IgD-negative memory B cell (primary cell): ENCODE data around the gene PF4V1. TPM values are rescaled to one million over a fixed set of nuclear protein-coding genes. Genes with fewer than 3 reads are reported as not detected.

Experiments
- H3K27ac Mint-ChIP-seq, 3 donors: one replicate each; pipeline ENCODE4 v1.8.0; 2020 to 2022; ENCODE audit warnings: mild to moderate bottlenecking in 3 of 3, mixed read lengths in 3 of 3, moderate library complexity in 1 of 3
- H3K27me3 Mint-ChIP-seq: one replicate; pipeline ENCODE4 v1.8.0; 2021; ENCODE audit warnings: mixed read lengths
- H3K36me3 Mint-ChIP-seq: one replicate; pipeline ENCODE4 v1.8.0; 2020; ENCODE audit warnings: mild to moderate bottlenecking, mixed read lengths
- H3K4me1 Mint-ChIP-seq, 3 donors: one replicate each; pipeline ENCODE4 v1.8.0; 2020 to 2022; ENCODE audit warnings: mixed read lengths in 3 of 3, mild to moderate bottlenecking in 1 of 3
- H3K4me3 Mint-ChIP-seq, 4 donors: one replicate each; pipeline ENCODE4 v1.8.0; 2020 to 2022; ENCODE audit warnings: mild to moderate bottlenecking in 4 of 4, mixed read lengths in 4 of 4, moderate library complexity in 3 of 4
- H3K9me3 Mint-ChIP-seq, 3 donors: one replicate each; pipeline ENCODE4 v1.8.0; 2020 to 2021; ENCODE audit warnings: mixed read lengths in 3 of 3, mild to moderate bottlenecking in 1 of 3
- polyA plus RNA-seq: library from polyadenylated mRNA; unstranded; fragments of 300-500 nt; fragmentation: Illumina TruSeq; gene quantifications from one replicate; pipeline ENCODE4 v1.2.3, GENCODE V29; 2021

Gene PF4V1
- polyA plus RNA-seq, 1 donor from 2014 or later: not detected

DNA sequence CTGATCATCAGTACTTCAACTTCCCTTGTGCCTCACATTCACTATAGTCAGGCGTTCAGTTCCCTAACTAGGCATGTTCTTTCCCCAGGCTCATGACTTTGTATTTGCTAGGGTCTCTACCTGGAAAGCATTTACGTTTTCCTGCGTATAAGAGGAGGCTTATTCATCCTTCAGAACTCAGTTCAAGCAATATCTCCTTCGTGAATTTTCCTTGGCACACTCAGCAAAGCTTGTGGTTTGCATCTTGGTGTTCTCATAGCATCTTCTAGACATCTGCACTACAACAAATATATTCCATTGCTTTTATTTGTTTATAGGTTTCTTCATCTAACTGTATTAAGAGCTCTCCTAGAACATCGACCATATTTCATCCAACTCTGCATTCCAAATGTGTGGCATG is 14.0 kb upstream of the PF4V1 start:
- peaks cover 0 to 2% (median 0%) of the 10 kb centered on the region in 3 donors for H3K9me3 Mint-ChIP-seq
- no peaks in the 10 kb centered on the region for H3K36me3 Mint-ChIP-seq
- H3K4me3 Mint-ChIP-seq: no peak overlapping the region
- H3K27ac Mint-ChIP-seq: no peak overlapping the region
- H3K27me3 Mint-ChIP-seq: peaks cover 8% of the 10 kb centered on the region
- no peaks in the 10 kb centered on the region for H3K4me1 Mint-ChIP-seq

DNA sequence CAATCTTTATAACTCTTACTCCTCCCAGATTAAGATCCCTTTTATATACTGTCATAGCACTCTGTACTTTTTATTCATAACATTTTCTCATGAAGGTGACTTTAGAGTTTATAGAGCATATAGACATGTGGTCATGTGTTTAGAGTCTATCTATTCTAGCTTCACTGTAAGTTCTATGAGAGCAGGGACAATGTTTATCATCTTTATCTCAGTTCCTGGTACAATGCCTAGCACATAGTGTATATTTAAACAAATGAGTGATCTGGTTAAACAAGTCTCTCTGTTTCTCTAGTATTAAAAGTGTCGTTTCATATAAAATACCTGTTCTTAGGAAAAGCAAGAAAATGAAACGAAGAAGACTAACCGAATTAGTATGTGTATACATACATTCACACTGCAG is 13.4 kb upstream of the PF4V1 start:
- Mint-ChIP-seq H3K4me3 (no peak overlapping the region), H3K27me3 (peaks cover 8% of the 10 kb centered on the region), H3K9me3 (peaks cover 0 to 2% (median 0%) of the 10 kb centered on the region in 3 donors), H3K4me1 (no peaks in the 10 kb centered on the region), H3K36me3 (no peaks in the 10 kb centered on the region), H3K27ac (no peak overlapping the region)

DNA sequence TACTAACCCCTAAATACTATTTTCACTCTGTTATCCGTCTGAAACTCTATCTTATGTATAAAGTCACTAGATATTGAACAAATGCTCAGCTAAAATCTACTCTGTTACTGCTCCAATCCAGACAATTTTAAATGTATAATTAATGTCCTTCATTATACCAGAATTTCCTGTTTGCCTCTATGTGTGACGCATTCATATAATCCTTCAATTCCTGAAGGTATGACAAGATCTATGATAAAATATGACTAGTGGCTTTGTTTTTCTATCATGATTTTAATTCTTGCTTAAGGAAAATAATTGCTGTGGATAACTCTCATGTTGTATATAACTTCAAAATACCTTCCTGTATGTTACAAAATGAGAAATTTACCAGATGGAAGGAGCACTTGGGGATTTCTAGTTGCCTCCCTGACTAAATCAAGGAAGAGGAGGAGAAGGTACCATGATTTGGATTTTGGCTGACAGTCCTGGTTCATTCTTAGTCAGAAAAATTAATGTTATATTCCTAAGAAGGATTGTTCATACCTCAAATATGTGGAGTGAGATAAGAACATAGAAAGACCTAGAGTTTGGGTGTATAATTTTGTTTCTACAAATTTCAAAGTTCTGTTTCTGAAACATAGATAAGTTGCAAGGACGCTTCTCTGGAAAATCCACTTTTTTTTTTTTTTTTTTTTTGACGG is 11.7 kb upstream of the PF4V1 start:
- Mint-ChIP-seq H3K27ac (no peak overlapping the region), H3K4me3 (no peak overlapping the region), H3K4me1 (no peaks in the 10 kb centered on the region), H3K9me3 (no peaks in the 10 kb centered on the region), H3K36me3 (no peaks in the 10 kb centered on the region), H3K27me3 (peaks cover 8% of the 10 kb centered on the region)

DNA sequence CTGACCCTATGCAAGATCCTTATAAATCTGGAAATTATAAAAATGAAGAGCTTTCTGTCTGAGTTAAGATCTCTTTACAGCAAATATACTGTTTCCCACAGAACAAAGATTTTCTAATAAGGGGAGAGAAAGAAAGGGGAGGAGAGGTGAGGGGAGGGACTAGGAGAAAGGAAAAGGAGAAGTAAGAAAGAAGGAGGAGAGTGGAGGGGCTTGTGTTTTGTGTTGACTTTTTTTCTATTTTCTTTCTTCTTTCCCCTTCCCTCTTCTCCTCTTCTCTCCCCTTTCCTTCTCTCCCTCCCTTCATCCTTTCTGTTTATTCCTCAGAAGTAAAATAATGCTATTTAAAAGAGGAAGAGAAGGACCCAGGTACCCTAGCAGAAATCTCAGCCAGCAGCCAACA is 10.4 kb upstream of the PF4V1 start:
- Mint-ChIP-seq H3K4me1 (no peaks in the 10 kb centered on the region), H3K4me3 (no peak overlapping the region), H3K36me3 (no peaks in the 10 kb centered on the region), H3K9me3 (no peaks in the 10 kb centered on the region), H3K27me3 (no peaks in the 10 kb centered on the region), H3K27ac (no peak overlapping the region)

DNA sequence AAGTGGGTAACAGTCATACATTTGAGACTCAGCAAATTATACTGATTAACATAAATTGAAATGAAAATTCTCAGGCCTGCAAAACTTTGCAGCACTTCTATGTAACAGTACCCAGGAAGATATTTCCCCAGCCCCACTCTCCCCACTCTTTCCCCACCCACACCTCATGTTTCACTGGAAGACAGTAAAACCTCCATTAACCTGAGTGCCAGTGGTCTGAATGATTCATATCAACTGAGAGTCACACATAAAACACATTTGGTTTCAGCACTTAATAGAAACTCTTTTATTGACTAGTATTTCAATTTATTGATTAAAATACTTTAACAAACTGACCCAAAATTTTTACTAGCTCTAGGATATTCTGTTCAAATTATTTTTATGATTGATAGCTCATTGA is 9.7 kb upstream of the PF4V1 start:
- Mint-ChIP-seq H3K4me1 (no peaks in the 10 kb centered on the region), H3K36me3 (no peaks in the 10 kb centered on the region), H3K4me3 (no peak overlapping the region), H3K27me3 (no peaks in the 10 kb centered on the region), H3K9me3 (no peaks in the 10 kb centered on the region), H3K27ac (peak overlapping the region in 1 of 3 donors; percentile 61)

DNA sequence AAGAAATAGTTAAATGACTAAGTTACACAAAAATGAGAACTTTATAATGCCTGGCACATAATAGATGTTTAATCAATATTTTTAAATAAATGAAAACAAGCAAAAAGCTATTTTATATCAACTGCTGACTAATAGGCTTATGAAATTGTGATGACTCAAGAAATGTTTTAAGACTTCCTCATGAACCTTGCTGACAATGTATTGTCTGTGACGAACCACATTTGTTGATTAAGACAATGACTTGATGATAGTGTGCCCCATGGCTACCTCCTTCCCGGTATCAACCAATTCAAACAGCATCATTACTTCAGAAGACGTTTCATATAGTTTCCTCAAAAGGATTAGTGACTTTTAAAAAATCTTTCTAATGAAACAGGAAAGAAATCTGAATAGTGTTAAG is 8.8 kb upstream of the PF4V1 start:
- H3K36me3 Mint-ChIP-seq: no peaks in the 10 kb centered on the region

DNA sequence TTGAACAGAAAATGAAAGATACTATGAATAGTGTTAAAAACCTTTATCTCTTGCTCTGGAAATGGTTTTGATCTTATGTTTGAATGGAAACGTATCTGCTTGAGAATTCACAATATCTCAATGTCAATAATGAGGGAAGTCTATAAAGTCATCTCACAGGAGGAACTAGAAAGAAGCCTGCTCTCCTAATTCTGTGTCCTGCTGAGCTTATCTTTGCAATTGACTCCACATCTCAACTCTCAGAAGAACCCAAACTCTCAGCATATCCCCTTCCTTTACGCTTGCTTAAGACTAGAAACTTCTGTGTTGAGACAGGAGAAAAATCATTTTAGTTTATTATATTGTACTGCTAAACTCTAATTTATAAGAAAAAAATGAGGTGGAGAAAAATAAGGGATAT is 8.3 kb upstream of the PF4V1 start:
- Mint-ChIP-seq H3K4me3 (no peak overlapping the region), H3K9me3 (no peaks in the 10 kb centered on the region), H3K27me3 (no peaks in the 10 kb centered on the region), H3K4me1 (no peaks in the 10 kb centered on the region), H3K36me3 (no peaks in the 10 kb centered on the region), H3K27ac (no peak overlapping the region)

More for the DNA sequence above, 8.8 kb upstream of the PF4V1 start:
- no peaks in the 10 kb centered on the region for H3K27me3 Mint-ChIP-seq
- H3K9me3 Mint-ChIP-seq: no peaks in the 10 kb centered on the region
- H3K27ac Mint-ChIP-seq: no peak overlapping the region
- no peaks in the 10 kb centered on the region for H3K4me1 Mint-ChIP-seq
- H3K4me3 Mint-ChIP-seq: no peak overlapping the region

DNA sequence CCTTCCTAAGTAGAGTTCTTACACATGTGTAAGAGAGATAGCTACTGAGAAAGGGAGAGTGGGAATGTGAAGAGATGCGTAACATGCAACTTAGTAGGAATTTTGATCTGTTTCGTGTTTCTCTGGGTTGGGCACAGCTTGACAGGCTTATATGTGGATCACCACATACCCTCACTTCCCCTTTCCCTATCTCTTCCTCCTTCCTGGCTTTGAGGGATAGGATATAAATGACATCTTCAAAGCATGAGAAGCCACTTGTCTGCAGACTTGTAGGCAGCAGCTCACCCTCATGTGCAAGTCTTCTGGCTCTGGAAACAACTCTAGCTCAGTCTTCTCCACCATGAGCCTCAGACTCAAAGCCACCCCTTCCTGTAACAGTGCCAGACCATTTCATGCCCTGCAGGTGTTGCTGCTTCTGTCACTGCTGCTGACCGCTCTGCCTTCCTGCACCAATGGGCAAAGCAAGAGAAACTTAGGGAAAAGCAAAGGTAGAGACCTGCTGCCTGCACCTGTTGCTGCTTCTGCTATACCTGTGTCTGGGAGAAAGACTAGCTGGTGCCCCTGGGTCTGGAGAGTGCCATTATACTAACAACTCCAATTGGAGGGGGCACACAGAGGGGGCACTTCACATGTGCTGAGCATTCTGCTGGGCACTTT is 5.4 kb upstream of the PF4V1 start:
- no peak overlapping the region for H3K27ac Mint-ChIP-seq
- H3K36me3 Mint-ChIP-seq: no peaks in the 10 kb centered on the region
- no peaks in the 10 kb centered on the region for H3K27me3 Mint-ChIP-seq
- no peak overlapping the region for H3K4me3 Mint-ChIP-seq
- H3K9me3 Mint-ChIP-seq: no peaks in the 10 kb centered on the region
- no peaks in the 10 kb centered on the region for H3K4me1 Mint-ChIP-seq

DNA sequence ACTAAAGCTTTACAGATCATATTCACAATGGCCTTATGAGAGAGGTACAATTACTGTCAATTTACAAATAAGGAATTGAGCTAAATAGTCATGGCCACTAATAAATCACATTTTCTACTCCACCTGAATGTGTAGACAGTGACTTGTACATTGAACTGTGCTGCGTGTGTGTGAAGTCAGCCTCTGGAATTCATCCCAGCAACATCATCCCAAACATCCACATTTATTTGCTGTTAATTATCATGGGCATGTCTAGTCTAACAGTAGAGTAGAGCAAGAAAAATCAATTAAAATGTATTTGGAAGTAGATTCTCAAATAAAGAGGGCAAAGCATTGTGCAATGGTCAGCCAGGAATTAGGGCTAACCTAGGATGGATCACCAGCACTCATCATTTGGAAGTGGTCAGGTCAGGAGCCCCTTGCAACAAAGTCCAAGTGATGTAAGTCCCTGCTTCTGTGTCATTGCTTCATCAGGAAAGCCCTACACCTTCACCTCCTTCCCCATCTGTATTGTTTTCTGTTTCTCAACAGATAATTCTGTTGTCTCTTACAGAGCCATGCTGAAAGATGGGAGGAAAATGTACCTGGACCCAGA is 4.8 kb upstream of the PF4V1 start:
- H3K9me3 Mint-ChIP-seq: no peaks in the 10 kb centered on the region
- no peaks in the 10 kb centered on the region for H3K27me3 Mint-ChIP-seq
- no peak overlapping the region for H3K4me3 Mint-ChIP-seq
- no peaks in the 10 kb centered on the region for H3K36me3 Mint-ChIP-seq
- H3K27ac Mint-ChIP-seq: no peak overlapping the region
- no peaks in the 10 kb centered on the region for H3K4me1 Mint-ChIP-seq

DNA sequence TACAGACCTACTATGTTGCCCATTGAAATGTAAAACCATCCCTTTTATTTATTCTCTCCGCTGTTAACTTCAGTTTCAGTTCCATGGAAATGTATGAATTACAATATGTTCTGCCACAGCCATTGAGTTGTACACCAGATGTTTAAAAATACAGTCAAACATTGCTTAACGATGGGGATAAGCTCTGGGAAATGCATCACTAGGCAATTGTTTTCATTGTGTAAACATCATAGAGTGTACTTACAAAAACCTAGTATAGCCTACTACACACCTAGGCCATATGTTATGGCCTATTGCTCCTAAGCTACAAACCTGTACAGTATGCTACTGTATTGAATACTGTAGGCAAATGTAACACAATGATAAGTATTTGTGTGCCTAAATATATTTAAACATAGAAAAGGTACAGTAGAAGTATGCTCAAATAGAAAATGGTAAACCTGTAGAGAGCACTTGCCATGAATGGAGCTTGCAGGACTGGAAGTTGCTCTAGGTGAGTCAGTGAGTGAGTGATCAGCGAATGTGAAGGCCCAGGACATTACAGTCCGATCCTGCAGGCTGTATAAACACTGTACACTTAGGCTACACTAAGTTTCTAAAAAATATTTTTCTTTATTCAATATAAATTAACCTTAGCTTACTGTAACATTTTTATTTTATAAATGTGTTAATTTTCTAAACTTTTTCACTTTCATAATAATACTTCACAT is 2.7 kb upstream of the PF4V1 start:
- H3K4me3 Mint-ChIP-seq: no peak overlapping the region
- no peak overlapping the region for H3K27ac Mint-ChIP-seq
- no peaks in the 10 kb centered on the region for H3K4me1 Mint-ChIP-seq
- peaks cover 3% of the 10 kb centered on the region for H3K27me3 Mint-ChIP-seq
- H3K36me3 Mint-ChIP-seq: no peaks in the 10 kb centered on the region
- H3K9me3 Mint-ChIP-seq: no peaks in the 10 kb centered on the region

DNA sequence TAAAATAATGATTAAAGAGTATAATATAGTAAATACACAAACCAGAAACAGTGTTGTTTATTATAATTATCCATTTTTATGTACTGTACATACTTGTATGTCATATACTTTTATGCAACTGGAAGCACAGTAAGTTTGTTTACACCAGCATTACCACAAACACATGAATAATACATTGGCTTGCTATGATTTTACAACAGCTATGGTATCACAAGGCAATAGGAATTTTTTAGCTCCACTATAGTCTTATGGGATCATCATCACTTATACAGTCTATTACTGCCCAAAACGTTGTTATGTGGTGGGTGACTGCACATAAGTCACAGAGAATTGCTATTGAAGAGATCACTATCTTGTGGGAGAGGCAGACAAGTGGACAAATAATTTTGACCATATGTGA is 1.8 kb upstream of the PF4V1 start:
- Mint-ChIP-seq H3K4me3 (no peak overlapping the region), H3K4me1 (no peaks in the 10 kb centered on the region), H3K27ac (no peak overlapping the region), H3K36me3 (no peaks in the 10 kb centered on the region), H3K27me3 (peaks cover 3% of the 10 kb centered on the region), H3K9me3 (no peaks in the 10 kb centered on the region)

DNA sequence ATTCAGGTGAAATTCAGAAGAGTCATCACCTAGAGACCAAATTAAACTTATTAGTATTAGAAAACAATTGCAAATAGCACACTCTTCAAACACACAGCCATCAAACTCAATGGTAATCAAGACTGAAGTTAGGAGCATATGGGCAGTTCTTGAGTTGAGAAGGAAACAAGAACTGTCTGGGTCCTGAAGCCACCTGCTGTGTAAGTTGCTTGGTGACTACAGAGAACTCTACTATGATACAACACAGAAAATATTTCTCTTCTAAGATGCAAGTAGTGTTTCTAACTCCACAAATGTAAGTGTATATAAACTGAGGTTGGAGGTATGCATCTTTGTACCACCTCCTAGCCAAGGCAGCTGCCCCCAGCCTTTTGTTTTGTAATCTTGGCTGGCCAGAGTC is 325 bp upstream of the PF4V1 start:
- Mint-ChIP-seq H3K27ac (no peak overlapping the region), H3K9me3 (peaks cover 0 to 2% (median 0%) of the 10 kb centered on the region in 3 donors), H3K27me3 (peaks cover 3% of the 10 kb centered on the region), H3K36me3 (no peaks in the 10 kb centered on the region), H3K4me3 (no peak overlapping the region), H3K4me1 (no peaks in the 10 kb centered on the region)

DNA sequence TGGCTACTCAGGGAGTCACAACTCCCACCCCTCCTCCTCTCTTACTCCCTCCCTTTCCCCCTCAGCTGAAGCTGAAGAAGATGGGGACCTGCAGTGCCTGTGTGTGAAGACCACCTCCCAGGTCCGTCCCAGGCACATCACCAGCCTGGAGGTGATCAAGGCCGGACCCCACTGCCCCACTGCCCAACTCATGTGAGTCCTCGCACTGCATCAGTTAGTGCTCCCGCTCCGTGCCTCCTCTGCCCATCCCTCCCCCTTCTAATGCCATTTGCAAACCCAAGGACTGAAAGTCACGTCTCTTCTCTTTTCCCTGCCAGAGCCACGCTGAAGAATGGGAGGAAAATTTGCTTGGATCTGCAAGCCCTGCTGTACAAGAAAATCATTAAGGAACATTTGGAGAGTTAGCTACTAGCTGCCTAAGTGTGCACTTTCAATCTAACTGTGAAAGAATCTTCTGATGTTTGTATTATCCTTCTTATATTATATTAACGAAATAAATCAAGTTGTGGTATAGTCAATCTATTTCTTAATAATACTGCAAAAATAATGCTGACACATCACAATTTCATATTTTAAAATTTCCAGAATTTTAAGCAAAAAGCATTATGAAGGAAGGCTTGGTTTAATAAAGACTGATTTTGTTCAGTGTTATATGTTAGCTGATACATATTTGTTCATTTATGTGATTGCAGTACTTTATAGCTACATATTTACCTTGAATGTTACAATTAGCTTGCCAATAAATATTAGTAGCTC is 800 bp downstream of the PF4V1 start:
- Mint-ChIP-seq H3K36me3 (no peaks in the 10 kb centered on the region), H3K27ac (peak overlapping the region in 1 of 3 donors; percentile 50), H3K4me1 (no peaks in the 10 kb centered on the region), H3K9me3 (peaks cover 0 to 2% (median 0%) of the 10 kb centered on the region in 3 donors), H3K27me3 (peaks cover 3% of the 10 kb centered on the region), H3K4me3 (no peak overlapping the region)

DNA sequence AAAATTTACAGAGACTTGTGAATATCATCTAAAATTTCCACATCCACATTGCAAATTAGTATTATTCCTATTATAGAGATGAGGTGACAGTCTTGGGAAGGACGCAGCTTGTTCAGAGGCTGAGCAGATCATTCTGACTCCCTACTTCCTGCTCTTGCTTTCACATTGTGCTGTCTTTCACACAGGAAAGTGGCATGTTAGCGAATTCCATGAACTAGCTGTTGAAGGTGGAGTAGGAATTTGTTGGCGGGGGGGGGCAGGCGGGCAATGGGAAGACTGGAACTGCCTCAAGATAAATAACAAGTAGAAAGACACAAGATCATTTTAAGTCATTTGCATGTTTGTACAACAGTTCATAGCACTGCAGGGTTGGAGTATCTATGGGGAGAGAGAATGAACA is 2.3 kb downstream of the PF4V1 start:
- no peak overlapping the region for H3K27ac Mint-ChIP-seq
- H3K4me1 Mint-ChIP-seq: no peaks in the 10 kb centered on the region
- no peaks in the 10 kb centered on the region for H3K36me3 Mint-ChIP-seq
- H3K9me3 Mint-ChIP-seq: peaks cover 0 to 2% (median 0%) of the 10 kb centered on the region in 3 donors
- peaks cover 3% of the 10 kb centered on the region for H3K27me3 Mint-ChIP-seq
- no peak overlapping the region for H3K4me3 Mint-ChIP-seq

DNA sequence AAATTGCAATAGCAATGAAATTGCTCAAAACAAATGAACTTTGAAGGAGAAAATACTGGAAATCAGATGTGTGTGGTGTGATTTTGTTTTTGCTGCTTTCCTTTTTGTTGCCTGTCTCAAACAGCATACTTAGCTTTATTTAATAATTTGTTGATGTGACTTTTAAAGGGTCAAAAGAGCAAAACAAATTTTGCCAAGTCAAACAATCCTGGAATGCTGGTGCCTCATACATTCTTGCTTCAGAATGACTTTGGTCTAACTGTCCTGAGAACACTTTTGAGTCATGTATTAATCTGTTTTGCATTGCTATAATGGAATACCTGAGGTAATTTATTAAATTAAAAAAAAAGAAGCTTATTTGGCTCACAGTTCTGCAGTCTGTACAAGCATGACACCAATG is 3.4 kb downstream of the PF4V1 start:
- Mint-ChIP-seq H3K27me3 (peaks cover 3% of the 10 kb centered on the region), H3K4me1 (no peaks in the 10 kb centered on the region), H3K9me3 (peaks cover 0 to 2% (median 0%) of the 10 kb centered on the region in 3 donors), H3K4me3 (no peak overlapping the region), H3K36me3 (no peaks in the 10 kb centered on the region), H3K27ac (no peak overlapping the region)
